ENCODE data around the gene HBEGF.

HBEGF gene

GRCh38 chr5:140294753-140295152 is 51.6 kb downstream of the HBEGF start:
- Histone ChIP-seq H3K4me1 (peaks cover 16% of the 10 kb centered on the region), H3K4me3 (ENCODE audit: low read depth, low read length) (no peak overlapping the region), H3K9me3 (no peaks in the 10 kb centered on the region), H3K36me3 (no peaks in the 10 kb centered on the region; the same call in 1 of the 2 replicates), H3K27me3 (no peaks in the 10 kb centered on the region)
- TF ChIP-seq CTCF (IDR thresholded peaks at IDR 0.05; ENCODE audit: low read depth, low read length): no peak
- no peak for DNase-seq

GRCh38 chr5:140293849-140294100 is 52.6 kb downstream of the HBEGF start:
- Histone ChIP-seq H3K4me1 (peaks cover 16% of the 10 kb centered on the region), H3K27me3 (no peaks in the 10 kb centered on the region), H3K4me3 (ENCODE audit: low read depth, low read length) (no peak overlapping the region), H3K9me3 (no peaks in the 10 kb centered on the region), H3K36me3 (no peaks in the 10 kb centered on the region; the same call in 1 of the 2 replicates)
- no peak for TF ChIP-seq CTCF (IDR thresholded peaks at IDR 0.05; ENCODE audit: low read depth, low read length)
- no peak for DNase-seq

- Histone ChIP-seq H3K27me3 (no peaks in the 10 kb centered on the region), H3K4me3 (ENCODE audit: low read depth, low read length) (no peak overlapping the region), H3K4me1 (peaks cover 16% of the 10 kb centered on the region), H3K9me3 (no peaks in the 10 kb centered on the region), H3K36me3 (no peaks in the 10 kb centered on the region; the same call in 1 of the 2 replicates)
- no peak for DNase-seq
- no peak for TF ChIP-seq CTCF (IDR thresholded peaks at IDR 0.05; ENCODE audit: low read depth, low read length)
Observed at GRCh38 chr5:140293091-140293848, 53.1 kb downstream of the HBEGF start.

GRCh38 chr5:140292212-140293036 is 54.0 kb downstream of the HBEGF start:
- H3K4me1 ChIP-seq: peaks cover 11% of the 10 kb centered on the region
- DNase-seq: no peak
- no peak overlapping the region for H3K4me3 ChIP-seq (ENCODE audit: low read depth, low read length)
- TF ChIP-seq CTCF (IDR thresholded peaks at IDR 0.05; ENCODE audit: low read depth, low read length): no peak
- no peaks in the 10 kb centered on the region for H3K36me3 ChIP-seq
- no peaks in the 10 kb centered on the region for H3K9me3 ChIP-seq
- H3K27me3 ChIP-seq: no peaks in the 10 kb centered on the region

- TF ChIP-seq CTCF (IDR thresholded peaks at IDR 0.05; ENCODE audit: low read depth, low read length): no peak
- no peaks in the 10 kb centered on the region for H3K27me3 ChIP-seq
- no peak overlapping the region for H3K4me3 ChIP-seq (ENCODE audit: low read depth, low read length)
- H3K9me3 ChIP-seq: no peaks in the 10 kb centered on the region
- no peaks in the 10 kb centered on the region; the same call in 1 of the 2 replicates for H3K4me1 ChIP-seq
- no peak for DNase-seq
- no peaks in the 10 kb centered on the region for H3K36me3 ChIP-seq
Observed at GRCh38 chr5:140287801-140288521, 58.4 kb downstream of the HBEGF start.
